ENCODE measurements around the gene SH3BP2. TPM values are rescaled to one million over a fixed set of nuclear protein-coding genes. Genes with fewer than 3 reads are reported as not detected.

The SH3BP2 gene
- total and polyA plus RNA-seq, 10 of the 15 experiments (the other 5 are each of a cell fraction or from before 2014, with no cell fraction given), result 1.1 to 61.8 (median 23.9) TPM

- peaks cover 65% of the 10 kb centered on the region for H3K4me1 ChIP-seq (ENCODE audit: control insufficient read depth, insufficient read depth, low read length)
- TF ChIP-seq SREBF1 (IDR thresholded peaks at IDR 0.05; ENCODE audit: low read length), result no peak
- no peak for TF ChIP-seq MLLT1 (IDR thresholded peaks at IDR 0.05)
- TF ChIP-seq YBX1 (IDR thresholded peaks at IDR 0.05), result no peak
- no peak for TF ChIP-seq ZBED1 (IDR thresholded peaks at IDR 0.05; ENCODE audit: borderline replicate concordance)
- TF ChIP-seq CUX1 (IDR thresholded peaks at IDR 0.05; ENCODE audit: insufficient replicate concordance, low read depth, low read length), result no peak
- no peak for TF ChIP-seq TBL1XR1 (IDR thresholded peaks at IDR 0.05; ENCODE audit: low read depth, low read length)
- TF ChIP-seq CHD2 (IDR thresholded peaks at IDR 0.05; ENCODE audit: borderline replicate concordance, low read depth, low read length), result no peak
- TF ChIP-seq CTCF (IDR thresholded peaks at IDR 0.05 in 2 of 3, conservative IDR thresholded peaks at IDR 0.05 in 1 of 3; ENCODE audit: control insufficient read depth in 2 of 3, extremely low read depth in 1 of 3, insufficient read depth in 1 of 3, low read depth in 3 of 3, low read length in 3 of 3), result no peak
- no peak for TF ChIP-seq ATF7 (IDR thresholded peaks at IDR 0.05; ENCODE audit: low read depth)
- no peak for TF ChIP-seq ELK1 (IDR thresholded peaks at IDR 0.05; ENCODE audit: low read depth, low read length)
- TF ChIP-seq HDAC6 (IDR thresholded peaks at IDR 0.05; ENCODE audit: unreplicated experiment), result no peak
- TF ChIP-seq RUNX3 (IDR thresholded peaks at IDR 0.05; ENCODE audit: low read length), result no peak
- no peak for TF ChIP-seq MEF2A (IDR thresholded peaks at IDR 0.05; ENCODE audit: insufficient read depth, low read depth, low read length)
- ChIA-PET RAD21 (ENCODE audit: unreplicated experiment) (interaction anchor here (1.5 kb wide), 1 partner anchor 15 kb away, joined by 3 read pairs; no protein-coding TSS in a partner anchor), SMC1A (ENCODE audit: uncharacterized antibody, unreplicated experiment) (interaction anchor here (1.0 to 6.2 kb wide), 4 partner anchors 9 to 57 kb away, joined by 3 to 49 read pairs (median 4); no protein-coding TSS in a partner anchor), POLR2A (interaction anchor here (0.9 to 6.7 kb wide), 4 partner anchors 9 to 24 kb away, joined by 3 to 57 read pairs (median 10); no protein-coding TSS in a partner anchor), CTCF (interaction anchor here (1.4 to 1.5 kb wide), 2 partner anchors 16 to 17 kb away, joined by 3 read pairs; no protein-coding TSS in a partner anchor)
- no peak overlapping the region; the same call in 1 of the 2 replicates for H3K4me2 ChIP-seq (ENCODE audit: control insufficient read depth, insufficient read depth)
- H2AFZ ChIP-seq (ENCODE audit: control insufficient read depth, low read depth, low read length), result no peak overlapping the region
- no peaks in the 10 kb centered on the region for H3K9me3 ChIP-seq (replicated peaks; ENCODE audit: control insufficient read depth, insufficient read depth, low read length)
- H3K9ac ChIP-seq (ENCODE audit: control insufficient read depth, insufficient read depth, low read length), result no peak overlapping the region
- no TSS peak for BruUV-seq (replicated peaks)
- WGBS (ENCODE audit: insufficient coverage, insufficient replicate concordance, low lambda C conversion rate, missing lambda C conversion rate), result 93% methylated on average over 27 of the region's 27 CpGs
- intact Hi-C loops (cut with micrococcal nuclease; ENCODE audit: unreplicated experiment) (no loop called here), in situ Hi-C loops (cut with MboI) (no loop called here)
- peaks cover 41% of the 10 kb centered on the region for H3K79me2 ChIP-seq (ENCODE audit: control insufficient read depth, insufficient read depth, low read length)
- no peak for DNase-seq (ENCODE audit: low read depth, low spot score)
- H3K27me3 ChIP-seq (replicated peaks in 1 of 2; ENCODE audit: control insufficient read depth in 2 of 2, insufficient read depth in 2 of 2, low read length in 1 of 2), result no peaks in the 10 kb centered on the region
- no peaks in the 10 kb centered on the region; a peak in 2 of 4 replicates for H3K36me3 ChIP-seq (ENCODE audit: control insufficient read depth in 2 of 2, insufficient read depth in 2 of 2, low read length in 1 of 2)
- no peaks in the 10 kb centered on the region for H4K20me1 ChIP-seq (ENCODE audit: control insufficient read depth, insufficient read depth)
- FAIRE-seq, result no peak
- no peak overlapping the region for H3K4me3 ChIP-seq
- H3K27ac ChIP-seq (ENCODE audit: control insufficient read depth, insufficient read depth), result no peak overlapping the region
- ATAC-seq, result no peak
These were observed 10.0 kb downstream of the SH3BP2 start for GRCh38 chr4:2802618-2803531.
